ENCODE results near the gene SND1.

- TF ChIP-seq, protein P1, sequence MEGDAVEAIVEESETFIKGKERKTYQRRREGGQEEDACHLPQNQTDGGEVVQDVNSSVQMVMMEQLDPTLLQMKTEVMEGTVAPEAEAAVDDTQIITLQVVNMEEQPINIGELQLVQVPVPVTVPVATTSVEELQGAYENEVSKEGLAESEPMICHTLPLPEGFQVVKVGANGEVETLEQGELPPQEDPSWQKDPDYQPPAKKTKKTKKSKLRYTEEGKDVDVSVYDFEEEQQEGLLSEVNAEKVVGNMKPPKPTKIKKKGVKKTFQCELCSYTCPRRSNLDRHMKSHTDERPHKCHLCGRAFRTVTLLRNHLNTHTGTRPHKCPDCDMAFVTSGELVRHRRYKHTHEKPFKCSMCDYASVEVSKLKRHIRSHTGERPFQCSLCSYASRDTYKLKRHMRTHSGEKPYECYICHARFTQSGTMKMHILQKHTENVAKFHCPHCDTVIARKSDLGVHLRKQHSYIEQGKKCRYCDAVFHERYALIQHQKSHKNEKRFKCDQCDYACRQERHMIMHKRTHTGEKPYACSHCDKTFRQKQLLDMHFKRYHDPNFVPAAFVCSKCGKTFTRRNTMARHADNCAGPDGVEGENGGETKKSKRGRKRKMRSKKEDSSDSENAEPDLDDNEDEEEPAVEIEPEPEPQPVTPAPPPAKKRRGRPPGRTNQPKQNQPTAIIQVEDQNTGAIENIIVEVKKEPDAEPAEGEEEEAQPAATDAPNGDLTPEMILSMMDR (IDR thresholded peaks at IDR 0.05) = no peak
- TF ChIP-seq POLR2A (IDR thresholded peaks at IDR 0.05) (no peak), EP300 (IDR thresholded peaks at IDR 0.05; ENCODE audit: low read depth) (no peak)
Observed at GRCh38 chr7:127692200-127692599, 40.2 kb downstream of the SND1 start.

Data from transverse colon (tissue), 3 donors.